ENCODE data around the gene GPRC5B.
A peak's percentile ranks its signal among the peaks of the same experiment; 100 is the strongest.

GPRC5B gene

GRCh38 chr16:19840524-19841110, 44.0 kb downstream of the GPRC5B start:
- no peak overlapping the region for H3K4me3 ChIP-seq (ENCODE audit: low read length)
- TF ChIP-seq CTCF (conservative IDR thresholded peaks at IDR 0.05; ENCODE audit: low read length), result no peak
- peak; percentile 17 for DNase-seq (ENCODE audit: low read depth)

GRCh38 chr16:19837984-19838707, 46.5 kb downstream of the GPRC5B start:
- no peak for TF ChIP-seq CTCF (conservative IDR thresholded peaks at IDR 0.05; ENCODE audit: low read length)
- DNase-seq (ENCODE audit: low read depth), result no peak
- H3K4me3 ChIP-seq (ENCODE audit: low read length), result no peak overlapping the region

GRCh38 chr16:19837331-19837980, 47.2 kb downstream of the GPRC5B start:
- H3K4me3 ChIP-seq (ENCODE audit: low read length), result no peak overlapping the region
- no peak for DNase-seq (ENCODE audit: low read depth)
- no peak for TF ChIP-seq CTCF (conservative IDR thresholded peaks at IDR 0.05; ENCODE audit: low read length)

DNA sequence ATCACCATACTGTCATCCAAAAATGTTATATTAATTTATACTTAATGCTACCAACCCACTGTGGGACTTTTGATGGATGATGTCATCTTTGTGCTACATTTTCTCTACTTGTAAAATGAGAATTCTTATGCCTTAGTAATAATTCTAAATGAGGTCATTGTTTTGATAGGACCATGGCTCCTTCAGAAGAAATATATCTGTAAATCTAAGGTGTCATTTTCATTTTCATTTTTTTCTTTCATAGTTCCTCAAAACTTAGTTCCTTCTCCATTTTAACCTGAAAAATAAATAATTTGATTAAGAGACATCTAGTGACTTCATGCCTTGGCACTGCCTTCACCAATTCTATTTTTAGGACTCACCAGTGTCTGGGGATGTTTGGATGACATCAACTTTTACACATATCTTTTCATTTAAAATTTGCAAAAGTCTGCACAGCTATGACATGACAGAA, 48.7 kb downstream of the GPRC5B start:
- peak; percentile 40 for DNase-seq (ENCODE audit: low read depth)
- no peak for TF ChIP-seq CTCF (conservative IDR thresholded peaks at IDR 0.05; ENCODE audit: low read length)
- no peak overlapping the region for H3K4me3 ChIP-seq (ENCODE audit: low read length)

DNA sequence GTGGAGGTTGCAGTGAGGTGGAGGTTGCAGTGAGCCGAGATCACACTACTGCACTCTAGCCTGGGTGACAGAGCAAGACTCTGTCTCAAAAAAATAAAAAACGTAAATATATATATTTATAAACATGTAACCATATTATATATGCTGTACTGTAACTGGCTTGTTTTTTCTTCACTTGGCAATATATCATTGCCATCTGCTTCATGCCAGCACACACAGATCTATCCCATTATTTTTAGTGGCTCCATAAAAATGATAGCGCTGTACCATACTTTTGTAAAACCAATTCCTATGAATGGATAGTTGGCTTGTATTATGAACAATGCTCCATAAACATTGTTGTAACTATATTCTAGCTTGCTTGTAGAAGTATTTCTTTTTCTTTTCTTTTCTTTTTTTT, 49.5 kb downstream of the GPRC5B start:
- DNase-seq (ENCODE audit: low read depth), result no peak
- TF ChIP-seq CTCF (conservative IDR thresholded peaks at IDR 0.05; ENCODE audit: low read length), result no peak
- H3K4me3 ChIP-seq (ENCODE audit: low read length), result no peak overlapping the region

- H3K4me3 ChIP-seq (ENCODE audit: low read length), result no peak overlapping the region
- no peak for DNase-seq (ENCODE audit: low read depth)
- no peak for TF ChIP-seq CTCF (conservative IDR thresholded peaks at IDR 0.05; ENCODE audit: low read length)
These were observed 51.1 kb downstream of the GPRC5B start for GRCh38 chr16:19833581-19833980.

DNA sequence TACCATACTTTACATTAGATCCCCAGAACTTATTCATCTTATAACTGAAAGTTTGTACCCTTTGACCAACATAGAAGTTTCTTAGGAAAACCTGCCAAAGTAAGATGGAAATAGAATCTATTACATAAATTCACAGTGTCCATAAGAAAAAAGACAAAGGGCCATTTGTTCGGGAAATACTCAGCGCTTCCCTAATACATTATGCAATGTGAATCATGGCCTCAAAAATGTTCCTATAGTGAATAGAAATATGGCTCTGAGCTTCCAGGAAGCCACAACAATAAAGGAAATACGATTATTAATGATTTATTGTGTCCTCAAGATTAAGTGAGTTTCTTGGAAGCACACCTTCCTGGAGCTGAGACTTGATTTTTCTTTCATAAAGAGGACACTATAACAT, 51.5 kb downstream of the GPRC5B start:
- TF ChIP-seq CTCF (conservative IDR thresholded peaks at IDR 0.05; ENCODE audit: low read length), result no peak
- DNase-seq (ENCODE audit: low read depth), result no peak
- H3K4me3 ChIP-seq (ENCODE audit: low read length), result no peak overlapping the region

All from AG10803 (cell line).